Prostate gland (tissue), 2 donors: ENCODE data around the gene EPS8L3.

Experiments
- CTCF ChIP-seq, 4 experiments: fragments of 200-600 bp in 2 of 4; fragments of 450-650 bp in 2 of 4; sonication (generic) in 2 of 4; IDR thresholded peaks; 1 replicate in 3 of 4; 2 replicates in 1 of 4; pipeline ENCODE4 v1.5.1; 2016 to 2019; ENCODE audit warnings: antibody characterized with exemption in 4 of 4, mild to moderate bottlenecking in 2 of 4, moderate library complexity in 2 of 4
- POLR2AphosphoS5 ChIP-seq: sonication (generic); formaldehyde crosslinking; IDR thresholded peaks from one replicate; pipeline ENCODE4 v1.6.1; 2017; ENCODE audit warnings: antibody characterized with exemption

- TF ChIP-seq CTCF (IDR thresholded peaks at IDR 0.05), result no peak
- no peak for TF ChIP-seq POLR2AphosphoS5
These were observed 19.2 kb upstream of the EPS8L3 start for GRCh38 chr1:109782927-109783326.
